Activated naive CD8-positive, alpha-beta T cell treated with anti-CD3 and anti-CD28 coated beads, Interleukin-2, amount 50 U/mL, for 24 hours (primary cell): Measurements from ENCODE around the gene SNRPF.

Experiments used
- ATAC-seq: fragments of 150-1000 bp; cut with Tn5 transposase; one replicate; pipeline ENCODE4 v1.10.0; 2021
- DNase-seq: peaks from one replicate; pipeline ENCODE4 v3.0.0; 2021
- H3K27ac Mint-ChIP-seq: one replicate; pipeline ENCODE4 v1.8.0; 2021; ENCODE audit warnings: mild to moderate bottlenecking, mixed read lengths
- H3K27me3 Mint-ChIP-seq: one replicate; pipeline ENCODE4 v1.8.0; 2021; ENCODE audit warnings: mixed read lengths
- H3K36me3 Mint-ChIP-seq: one replicate; pipeline ENCODE4 v1.8.0; 2021; ENCODE audit warnings: low read depth, mixed read lengths
- H3K4me1 Mint-ChIP-seq: one replicate; pipeline ENCODE4 v1.8.0; 2021; ENCODE audit warnings: mixed read lengths
- H3K4me3 Mint-ChIP-seq: one replicate; pipeline ENCODE4 v1.8.0; 2021; ENCODE audit warnings: mild to moderate bottlenecking, moderate library complexity, mixed read lengths
- H3K9me3 Mint-ChIP-seq: one replicate; pipeline ENCODE4 v1.8.0; 2021; ENCODE audit warnings: mixed read lengths

SNRPF gene

GRCh38 chr12:95881331-95881955 is 22.7 kb downstream of the SNRPF start:
- H3K9me3 Mint-ChIP-seq = no peaks in the 10 kb centered on the region
- H3K27me3 Mint-ChIP-seq = no peaks in the 10 kb centered on the region
- no peaks in the 10 kb centered on the region for H3K36me3 Mint-ChIP-seq
- H3K4me3 Mint-ChIP-seq = no peak overlapping the region
- DNase-seq (no peak), ATAC-seq (no peak)
- no peak overlapping the region for H3K27ac Mint-ChIP-seq
- no peaks in the 10 kb centered on the region for H3K4me1 Mint-ChIP-seq

- Mint-ChIP-seq H3K4me1 (no peaks in the 10 kb centered on the region), H3K36me3 (no peaks in the 10 kb centered on the region), H3K4me3 (no peak overlapping the region), H3K27me3 (no peaks in the 10 kb centered on the region), H3K9me3 (no peaks in the 10 kb centered on the region), H3K27ac (no peak overlapping the region)
- ATAC-seq = no peak
- DNase-seq = no peak
These were observed 23.3 kb downstream of the SNRPF start for GRCh38 chr12:95882080-95882479.

- no peaks in the 10 kb centered on the region for H3K9me3 Mint-ChIP-seq
- peaks cover under 1% of the 10 kb centered on the region for H3K27me3 Mint-ChIP-seq
- no peak overlapping the region for H3K27ac Mint-ChIP-seq
- H3K4me3 Mint-ChIP-seq = no peak overlapping the region
- H3K4me1 Mint-ChIP-seq = no peaks in the 10 kb centered on the region
- DNase-seq = no peak
- no peaks in the 10 kb centered on the region for H3K36me3 Mint-ChIP-seq
- no peak for ATAC-seq
These were observed 24.1 kb downstream of the SNRPF start for GRCh38 chr12:95882873-95883272.

GRCh38 chr12:95884998-95885397 is 26.2 kb downstream of the SNRPF start:
- DNase-seq (no peak), ATAC-seq (no peak)
- Mint-ChIP-seq H3K4me3 (no peak overlapping the region), H3K36me3 (no peaks in the 10 kb centered on the region), H3K4me1 (no peaks in the 10 kb centered on the region), H3K9me3 (no peaks in the 10 kb centered on the region), H3K27ac (no peak overlapping the region), H3K27me3 (peaks cover 2% of the 10 kb centered on the region)

- peaks cover 2% of the 10 kb centered on the region for H3K27me3 Mint-ChIP-seq
- no peak overlapping the region for H3K4me3 Mint-ChIP-seq
- no peaks in the 10 kb centered on the region for H3K4me1 Mint-ChIP-seq
- no peaks in the 10 kb centered on the region for H3K36me3 Mint-ChIP-seq
- DNase-seq (no peak), ATAC-seq (no peak)
- H3K27ac Mint-ChIP-seq = no peak overlapping the region
- H3K9me3 Mint-ChIP-seq = no peaks in the 10 kb centered on the region
These were observed 28.6 kb downstream of the SNRPF start for GRCh38 chr12:95887311-95887710.

GRCh38 chr12:95890958-95891357 is 32.2 kb downstream of the SNRPF start:
- Mint-ChIP-seq H3K4me3 (no peak overlapping the region), H3K27me3 (peaks cover 9% of the 10 kb centered on the region), H3K27ac (no peak overlapping the region), H3K4me1 (no peaks in the 10 kb centered on the region), H3K9me3 (no peaks in the 10 kb centered on the region), H3K36me3 (no peaks in the 10 kb centered on the region)
- DNase-seq = no peak
- no peak for ATAC-seq

GRCh38 chr12:95896846-95897245 is 38.1 kb downstream of the SNRPF start:
- Mint-ChIP-seq H3K9me3 (no peaks in the 10 kb centered on the region), H3K4me3 (no peak overlapping the region), H3K27ac (no peak overlapping the region), H3K27me3 (peaks cover 14% of the 10 kb centered on the region), H3K36me3 (no peaks in the 10 kb centered on the region), H3K4me1 (no peaks in the 10 kb centered on the region)
- DNase-seq (no peak), ATAC-seq (no peak)

GRCh38 chr12:95898081-95898480 is 39.3 kb downstream of the SNRPF start:
- DNase-seq = no peak
- Mint-ChIP-seq H3K36me3 (no peaks in the 10 kb centered on the region), H3K27me3 (peaks cover 17% of the 10 kb centered on the region), H3K4me3 (no peak overlapping the region), H3K27ac (no peak overlapping the region), H3K9me3 (peaks cover 2% of the 10 kb centered on the region), H3K4me1 (no peaks in the 10 kb centered on the region)
- ATAC-seq = no peak

GRCh38 chr12:95908573-95908972 is 49.8 kb downstream of the SNRPF start:
- H3K4me1 Mint-ChIP-seq = no peaks in the 10 kb centered on the region
- H3K36me3 Mint-ChIP-seq = no peaks in the 10 kb centered on the region
- no peak overlapping the region for H3K27ac Mint-ChIP-seq
- peaks cover 2% of the 10 kb centered on the region for H3K9me3 Mint-ChIP-seq
- H3K4me3 Mint-ChIP-seq = no peak overlapping the region
- ATAC-seq = no peak
- DNase-seq = no peak
- H3K27me3 Mint-ChIP-seq = peaks cover 21% of the 10 kb centered on the region

GRCh38 chr12:95909871-95910270 is 51.1 kb downstream of the SNRPF start:
- no peak overlapping the region for H3K27ac Mint-ChIP-seq
- ATAC-seq = no peak
- no peaks in the 10 kb centered on the region for H3K36me3 Mint-ChIP-seq
- no peak overlapping the region for H3K4me3 Mint-ChIP-seq
- no peaks in the 10 kb centered on the region for H3K4me1 Mint-ChIP-seq
- H3K27me3 Mint-ChIP-seq = peaks cover 15% of the 10 kb centered on the region
- H3K9me3 Mint-ChIP-seq = no peaks in the 10 kb centered on the region
- DNase-seq = no peak
